HG03565 (cell line): ENCODE measurements around the gene ZNF324B.
"Not testable (repeated sequence)": the region's sequence is repeated elsewhere in the genome, so short reads cannot be mapped to it uniquely, and the experiment has no call there.

Source experiments
- ATAC-seq: cut with Tn5 transposase; IDR thresholded peaks from one replicate; pipeline ENCODE4 v1.9.1; 2021; ENCODE audit warnings: mild to moderate bottlenecking, moderate library complexity; ENCODE audit not compliant: unreplicated experiment

Gene ZNF324B

GRCh38 chr19:58451358-58452101, at the start of gene ZNF324B:
ZNF324B (plus strand) TSS chr19:58451622; CDS start chr19:58453702, 2,080 bp downstream.
- ATAC-seq: peak; percentile 93

- no peak for ATAC-seq
Observed at GRCh38 chr19:58401840-58402421, 49.5 kb upstream of the ZNF324B start.

- not testable (repeated sequence) for ATAC-seq
Observed at GRCh38 chr19:58403920-58404478, 47.4 kb upstream of the ZNF324B start.

- no peak for ATAC-seq
Observed at GRCh38 chr19:58406818-58407657, 44.4 kb upstream of the ZNF324B start.

- no peak for ATAC-seq
Observed at GRCh38 chr19:58407658-58408151, 43.7 kb upstream of the ZNF324B start.

- peak; percentile 82 for ATAC-seq
Observed at GRCh38 chr19:58408152-58409009, 43.0 kb upstream of the ZNF324B start, which contains the start of gene ZNF584. ZNF584 (plus strand) TSS chr19:58408649; CDS start chr19:58409148, 499 bp downstream.

GRCh38 chr19:58409010-58409790, 42.2 kb upstream of the ZNF324B start:
- ATAC-seq: no peak

GRCh38 chr19:58416604-58417003, 34.8 kb upstream of the ZNF324B start:
- ATAC-seq: no peak

GRCh38 chr19:58417071-58417470, 34.4 kb upstream of the ZNF324B start:
- no peak for ATAC-seq

- no peak for ATAC-seq
Observed at GRCh38 chr19:58428617-58429016, 22.8 kb upstream of the ZNF324B start.

GRCh38 chr19:58429745-58430144, 21.7 kb upstream of the ZNF324B start:
- no peak for ATAC-seq

- no peak for ATAC-seq
Observed at GRCh38 chr19:58434217-58434616, 17.2 kb upstream of the ZNF324B start.

GRCh38 chr19:58439576-58440554, 11.6 kb upstream of the ZNF324B start, which contains the start of gene ZNF132:
ZNF132 (minus strand) TSS chr19:58440153; CDS start chr19:58439821, 332 bp downstream.
- peak; percentile 92 for ATAC-seq

GRCh38 chr19:58440556-58440955, 10.9 kb upstream of the ZNF324B start:
- no peak for ATAC-seq

GRCh38 chr19:58442986-58443385, 8.4 kb upstream of the ZNF324B start:
- ATAC-seq: not testable (repeated sequence)

GRCh38 chr19:58448860-58449259, 2.6 kb upstream of the ZNF324B start:
- not testable (repeated sequence) for ATAC-seq

- ATAC-seq: not testable (repeated sequence)
Observed at GRCh38 chr19:58449980-58450379, 1.4 kb upstream of the ZNF324B start.

GRCh38 chr19:58450856-58451357, 515 bp upstream of the ZNF324B start:
- ATAC-seq: no peak
